Activated CD8-positive, alpha-beta T cell treated with anti-CD3 and anti-CD28 coated beads for 36 hours (primary cell): ENCODE results near the gene FAM227A. TPM values are rescaled to one million over a fixed set of nuclear protein-coding genes. Genes with fewer than 3 reads are reported as not detected.

Experiments
- ATAC-seq: fragments of 200-7000 bp; cut with Tn5 transposase; one replicate; pipeline ENCODE4 v1.10.0; 2021; ENCODE audit warnings: mild to moderate bottlenecking, moderate library complexity
- CTCF ChIA-PET: fragments of 350-600 bp; sonication (Branson Sonifier 250); formaldehyde crosslinking; loops from one replicate; lab custom pipeline; 2021; ENCODE audit warnings: antibody characterized with exemption; lab: Charles Lee
- POLR2A ChIA-PET: fragments of 350-600 bp; sonication (Branson Sonifier 250); formaldehyde crosslinking; loops from one replicate; lab custom pipeline; 2021; ENCODE audit warnings: antibody characterized with exemption; lab: Charles Lee
- DNase-seq: peaks from one replicate; pipeline ENCODE4 v3.0.0-alpha.2; 2020
- H3K27ac Mint-ChIP-seq: one replicate; pipeline ENCODE4 v1.8.0; 2021; ENCODE audit warnings: mild to moderate bottlenecking, mixed read lengths
- H3K27me3 Mint-ChIP-seq: one replicate; pipeline ENCODE4 v1.8.0; 2021; ENCODE audit warnings: mixed read lengths
- H3K36me3 Mint-ChIP-seq: one replicate; pipeline ENCODE4 v1.8.0; 2021; ENCODE audit warnings: low read depth, mixed read lengths
- H3K4me1 Mint-ChIP-seq: one replicate; pipeline ENCODE4 v1.8.0; 2021; ENCODE audit warnings: low read depth, mixed read lengths
- H3K4me3 Mint-ChIP-seq: one replicate; pipeline ENCODE4 v1.8.0; 2021; ENCODE audit warnings: mild to moderate bottlenecking, moderate library complexity, mixed read lengths
- H3K9me3 Mint-ChIP-seq: one replicate; pipeline ENCODE4 v1.8.0; 2021; ENCODE audit warnings: mixed read lengths
- intact Hi-C: fragments of 100-400 bp; cut with micrococcal nuclease; formaldehyde crosslinking; loops from one replicate; pipeline ENCODE4 v1.10.0; 2022
- total RNA-seq, 2 experiments: library from RNA; stranded (reverse); gene quantifications; one replicate each; pipeline ENCODE4 v1.2.3, GENCODE V29; 2021
- TF ChIP-seq, protein P1 (sequence below): fragments of 200-600 bp; IDR thresholded peaks from one replicate; pipeline ENCODE4 v1.8.0; 2022; ENCODE audit warnings: antibody characterized with exemption, mild to moderate bottlenecking

Gene FAM227A
- total RNA-seq, 2 experiments from 2014 or later, result 0.74 to 1.1 TPM

DNA sequence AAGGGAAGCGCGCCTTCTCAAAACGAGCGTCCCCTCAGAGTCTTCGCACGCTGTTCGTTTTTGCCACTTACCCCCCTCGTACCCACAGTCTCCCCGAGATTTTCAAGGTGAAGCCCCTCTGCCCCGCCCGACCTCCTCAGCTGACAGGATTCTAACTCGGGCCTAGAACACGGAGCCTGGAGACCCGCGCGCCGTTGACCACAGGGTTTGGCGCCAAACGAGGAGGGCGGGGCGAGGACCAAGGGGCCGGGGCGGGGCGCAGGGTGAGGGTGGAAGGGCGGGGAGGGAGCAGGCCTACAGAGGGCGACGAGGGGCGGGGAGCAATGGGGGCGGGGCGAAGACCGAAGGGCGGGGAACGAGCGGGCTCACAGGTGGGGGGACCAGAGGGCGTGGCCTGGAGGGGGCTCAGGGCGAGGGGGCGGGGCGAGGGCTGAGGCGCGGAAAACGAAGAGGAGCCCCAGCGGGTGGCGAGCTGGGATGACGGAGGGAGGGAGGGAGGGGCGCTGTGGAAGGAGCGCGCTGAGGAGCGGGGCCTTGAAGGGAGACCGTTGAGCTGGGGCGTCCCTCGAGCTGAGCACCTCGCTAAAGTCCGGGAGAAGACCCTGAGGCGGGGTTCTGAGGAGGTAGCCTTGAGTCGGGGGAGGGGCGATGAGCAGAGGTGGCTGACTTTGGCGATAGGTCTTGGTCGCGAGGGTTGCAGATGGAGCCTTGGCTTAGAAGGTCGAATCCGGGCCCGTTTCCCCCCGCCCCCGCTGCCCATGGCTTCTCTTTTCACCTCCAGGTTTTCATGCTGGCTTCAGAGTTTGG, 86.0 kb downstream of the FAM227A start, which contains the start of gene DMC1:
Gene DMC1, minus strand, starts transcription at position 212 of the 807 bp plus-strand sequence. CDS start 1,927 bp downstream, outside the sequence.
- ATAC-seq, result peak; percentile 97
- ChIA-PET POLR2A (interaction anchor here (0.7 to 2.5 kb wide), 8 partner anchors 12 to 186 kb away, joined by 3 to 8 read pairs (median 4); partner anchors contain the start of gene TOMM22), CTCF (interaction anchor here (1.1 to 2.3 kb wide), 5 partner anchors 82 to 518 kb away, joined by 3 to 18 read pairs (median 3); no protein-coding TSS in a partner anchor)
- TF ChIP-seq, protein P1, sequence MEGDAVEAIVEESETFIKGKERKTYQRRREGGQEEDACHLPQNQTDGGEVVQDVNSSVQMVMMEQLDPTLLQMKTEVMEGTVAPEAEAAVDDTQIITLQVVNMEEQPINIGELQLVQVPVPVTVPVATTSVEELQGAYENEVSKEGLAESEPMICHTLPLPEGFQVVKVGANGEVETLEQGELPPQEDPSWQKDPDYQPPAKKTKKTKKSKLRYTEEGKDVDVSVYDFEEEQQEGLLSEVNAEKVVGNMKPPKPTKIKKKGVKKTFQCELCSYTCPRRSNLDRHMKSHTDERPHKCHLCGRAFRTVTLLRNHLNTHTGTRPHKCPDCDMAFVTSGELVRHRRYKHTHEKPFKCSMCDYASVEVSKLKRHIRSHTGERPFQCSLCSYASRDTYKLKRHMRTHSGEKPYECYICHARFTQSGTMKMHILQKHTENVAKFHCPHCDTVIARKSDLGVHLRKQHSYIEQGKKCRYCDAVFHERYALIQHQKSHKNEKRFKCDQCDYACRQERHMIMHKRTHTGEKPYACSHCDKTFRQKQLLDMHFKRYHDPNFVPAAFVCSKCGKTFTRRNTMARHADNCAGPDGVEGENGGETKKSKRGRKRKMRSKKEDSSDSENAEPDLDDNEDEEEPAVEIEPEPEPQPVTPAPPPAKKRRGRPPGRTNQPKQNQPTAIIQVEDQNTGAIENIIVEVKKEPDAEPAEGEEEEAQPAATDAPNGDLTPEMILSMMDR, result no peak
- Mint-ChIP-seq H3K27me3 (no peaks in the 10 kb centered on the region), H3K27ac (peak within 1 kb of the TSS; percentile 98), H3K4me1 (peaks cover 13% of the 10 kb centered on the region), H3K4me3 (peak within 1 kb of the TSS; percentile 89), H3K36me3 (no peaks in the 10 kb centered on the region), H3K9me3 (no peaks in the 10 kb centered on the region)
- intact Hi-C loops, result loop anchor here (5.0 kb wide), 1 partner anchor 63 kb away; the partner anchor contains the start of gene DDX17
- peak; percentile 99 for DNase-seq

DNA sequence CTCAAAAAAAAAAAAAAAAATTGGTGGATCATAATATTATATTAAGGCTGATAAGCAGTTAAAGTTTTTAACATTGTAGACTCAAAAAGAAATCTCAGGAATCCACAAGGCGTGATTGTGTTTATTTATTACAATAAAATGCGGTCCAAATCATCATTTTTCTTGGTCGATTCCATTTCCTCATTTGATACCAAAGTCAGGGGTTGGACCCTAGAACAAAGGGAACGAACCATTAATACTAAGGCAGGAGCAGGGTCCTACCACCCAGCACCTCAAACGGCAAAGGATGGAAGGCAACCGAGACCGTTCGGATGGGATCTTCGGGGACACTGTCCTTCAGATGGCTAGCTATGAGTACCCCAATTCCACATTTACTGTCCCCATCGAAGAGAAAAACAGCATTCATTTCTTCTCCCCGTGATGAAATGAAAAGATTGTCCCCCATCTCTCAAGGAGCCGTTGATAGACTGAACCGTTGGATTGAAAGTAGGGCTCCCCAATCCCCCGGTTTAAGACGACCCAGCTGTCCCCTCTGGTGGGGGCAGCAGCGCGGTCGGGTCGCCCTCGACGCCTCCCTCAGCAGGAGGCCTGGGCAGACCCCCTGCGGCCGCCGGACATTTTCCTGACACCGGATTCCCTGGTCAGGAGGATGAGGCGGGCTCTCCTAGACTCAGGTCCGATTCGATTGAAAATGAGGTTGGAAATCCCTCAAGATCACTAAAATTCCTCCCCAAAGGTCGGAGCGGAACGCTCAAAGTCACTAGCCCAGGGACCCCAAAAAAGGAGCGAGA, 86.8 kb downstream of the FAM227A start:
- peak overlapping the region; percentile 98 for H3K27ac Mint-ChIP-seq
- intact Hi-C loops, result no loop called here
- ChIA-PET POLR2A (interaction anchor here (0.8 to 2.5 kb wide), 5 partner anchors 62 to 296 kb away, joined by 3 to 8 read pairs (median 4); partner anchors contain the start of genes TMEM184B and TOMM22), CTCF (interaction anchor here (1.1 to 1.6 kb wide), 3 partner anchors 16 to 517 kb away, joined by 3 to 4 read pairs (median 3); no protein-coding TSS in a partner anchor)
- H3K9me3 Mint-ChIP-seq, result no peaks in the 10 kb centered on the region
- TF ChIP-seq, protein P1, result no peak
- DNase-seq (no peak), ATAC-seq (no peak)
- peak overlapping the region; percentile 89 for H3K4me3 Mint-ChIP-seq
- H3K4me1 Mint-ChIP-seq, result peaks cover 13% of the 10 kb centered on the region
- H3K27me3 Mint-ChIP-seq, result no peaks in the 10 kb centered on the region
- H3K36me3 Mint-ChIP-seq, result no peaks in the 10 kb centered on the region

DNA sequence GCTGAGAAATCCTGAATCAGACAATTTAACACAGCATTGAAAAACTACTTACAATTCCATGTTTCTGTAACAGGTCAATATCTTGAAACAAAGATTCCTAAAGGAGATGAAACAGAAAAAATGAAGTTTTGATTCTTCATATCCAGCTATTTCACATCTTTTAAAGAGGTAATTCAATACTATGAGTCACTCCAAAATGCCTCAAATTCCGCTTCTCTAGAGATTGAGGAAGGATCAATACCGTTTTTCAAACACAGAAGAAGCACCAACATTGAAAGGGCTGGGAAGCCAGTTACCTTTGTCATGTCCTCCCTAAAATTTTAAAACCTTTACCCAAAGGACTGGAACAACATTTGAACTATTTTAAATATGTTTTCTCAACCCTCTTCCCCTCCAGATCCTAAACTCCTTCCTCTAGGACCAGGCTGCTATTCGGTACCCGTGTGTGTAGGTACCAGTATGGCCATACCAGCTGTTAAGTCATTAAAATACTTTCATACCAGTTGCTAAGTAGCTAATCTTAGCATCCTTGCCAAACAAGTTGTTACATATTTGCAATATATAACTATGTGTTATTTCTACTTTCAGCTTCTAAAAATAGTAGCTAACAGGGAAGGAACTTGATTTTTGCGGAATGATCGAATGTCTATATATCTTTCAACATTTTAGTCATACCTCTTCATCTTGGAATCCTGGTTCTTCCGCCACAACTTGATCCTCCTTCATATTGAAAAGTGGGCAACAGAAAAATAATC, 88.5 kb downstream of the FAM227A start:
- Mint-ChIP-seq H3K27me3 (no peaks in the 10 kb centered on the region), H3K4me1 (peaks cover 10% of the 10 kb centered on the region), H3K9me3 (no peaks in the 10 kb centered on the region), H3K27ac (no peak overlapping the region), H3K36me3 (no peaks in the 10 kb centered on the region), H3K4me3 (no peak overlapping the region)
- TF ChIP-seq, protein P1, result no peak
- ATAC-seq, result no peak
- ChIA-PET CTCF (interaction anchor here (1.4 kb wide), 1 partner anchor 515 kb away, joined by 4 read pairs; no protein-coding TSS in a partner anchor), POLR2A (interaction anchor here (1.6 kb wide), 1 partner anchor 69 kb away, joined by 5 read pairs; no protein-coding TSS in a partner anchor)
- no peak for DNase-seq
- intact Hi-C loops, result no loop called here

DNA sequence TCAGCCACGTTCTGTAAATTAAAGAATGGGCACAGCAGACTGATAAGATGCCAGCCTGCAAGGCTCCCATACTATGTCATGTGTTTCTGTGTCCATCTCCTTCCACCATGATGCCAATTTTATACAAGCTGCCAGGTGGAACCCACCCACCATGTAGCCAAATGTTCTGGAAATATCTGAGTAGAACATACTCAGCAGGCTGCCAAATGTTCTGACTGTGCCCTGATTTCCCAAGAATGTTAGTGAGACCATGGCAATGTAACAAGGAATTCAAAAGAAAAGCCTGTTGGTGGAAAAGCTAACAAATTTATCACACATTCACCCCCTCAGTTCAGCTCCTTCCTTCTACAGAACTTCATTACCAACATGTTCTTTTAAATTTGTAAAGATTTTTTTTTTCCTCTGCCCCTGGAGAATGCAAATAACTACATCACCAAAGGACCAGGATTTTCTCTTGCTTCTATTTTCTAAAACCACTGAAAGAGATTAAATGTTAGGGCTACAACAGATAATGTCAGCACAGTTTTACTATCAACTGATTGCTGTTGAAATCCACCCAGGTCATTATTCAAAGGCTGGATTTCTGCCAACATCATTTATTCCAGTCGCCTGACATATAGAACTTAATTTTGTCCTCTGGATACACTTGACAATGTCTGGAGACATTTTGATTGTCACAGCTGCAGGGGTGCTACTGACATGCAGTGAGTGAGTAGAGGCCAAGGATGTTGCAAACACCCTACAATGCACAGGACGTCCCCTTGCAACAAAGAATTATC, 89.3 kb downstream of the FAM227A start:
- POLR2A ChIA-PET, result interaction anchor here (0.6 to 0.8 kb wide), 2 partner anchors 17 to 99 kb away, joined by 3 read pairs; partner anchors contain the start of gene KDELR3
- H3K4me3 Mint-ChIP-seq, result no peak overlapping the region

More for the DNA sequence above, 89.3 kb downstream of the FAM227A start:
- no peak overlapping the region for H3K27ac Mint-ChIP-seq
- no peak for ATAC-seq
- CTCF ChIA-PET, result interaction anchor here (1.4 kb wide), 1 partner anchor 13 kb away, joined by 3 read pairs; no protein-coding TSS in a partner anchor
- DNase-seq, result no peak
- peaks cover 10% of the 10 kb centered on the region for H3K4me1 Mint-ChIP-seq
- peaks cover 2% of the 10 kb centered on the region for H3K36me3 Mint-ChIP-seq
- H3K27me3 Mint-ChIP-seq, result no peaks in the 10 kb centered on the region
- H3K9me3 Mint-ChIP-seq, result no peaks in the 10 kb centered on the region
- intact Hi-C loops, result no loop called here
- TF ChIP-seq, protein P1, result no peak
